DMS153 treated with DMSO at 0.1 percent for 48 hours (cell line): ENCODE data around the gene JCAD.

Source experiments
- DNase-seq: peaks from one replicate; lab custom pipeline; 2025; ENCODE audit not compliant: unreplicated experiment; lab: John Stamatoyannopoulos, UW

The JCAD gene

GRCh38 chr10:30047924-30048531 is 11.4 kb downstream of the JCAD start:
- no peak for DNase-seq

- no peak for DNase-seq
These were observed 12.0 kb downstream of the JCAD start for GRCh38 chr10:30047430-30047829.

- DNase-seq = no peak
These were observed 12.9 kb downstream of the JCAD start for GRCh38 chr10:30046476-30046875.

GRCh38 chr10:30045961-30046360 is 13.4 kb downstream of the JCAD start:
- peak; percentile 22 for DNase-seq

GRCh38 chr10:30043476-30044270 is 15.7 kb downstream of the JCAD start:
- DNase-seq = no peak

- no peak for DNase-seq
These were observed 16.6 kb downstream of the JCAD start for GRCh38 chr10:30042820-30043219.

GRCh38 chr10:30041196-30042105 is 17.9 kb downstream of the JCAD start:
- no peak for DNase-seq

GRCh38 chr10:30040597-30040996 is 18.8 kb downstream of the JCAD start:
- DNase-seq = no peak

- no peak for DNase-seq
These were observed 19.4 kb downstream of the JCAD start for GRCh38 chr10:30039988-30040387.

- no peak for DNase-seq
These were observed 19.8 kb downstream of the JCAD start for GRCh38 chr10:30039567-30039966.

GRCh38 chr10:30038781-30039536 is 20.4 kb downstream of the JCAD start:
- no peak for DNase-seq

- no peak for DNase-seq
These were observed 21.6 kb downstream of the JCAD start for GRCh38 chr10:30037620-30038336.

GRCh38 chr10:30036811-30037210 is 22.6 kb downstream of the JCAD start:
- DNase-seq = no peak

GRCh38 chr10:30036341-30036740 is 23.0 kb downstream of the JCAD start:
- no peak for DNase-seq

- DNase-seq = no peak
These were observed 24.8 kb downstream of the JCAD start for GRCh38 chr10:30034433-30035137.

- DNase-seq = no peak
These were observed 27.3 kb downstream of the JCAD start for GRCh38 chr10:30032125-30032524.

- DNase-seq = no peak
These were observed 29.5 kb downstream of the JCAD start for GRCh38 chr10:30029872-30030256.

GRCh38 chr10:30029164-30029871 is 30.1 kb downstream of the JCAD start:
- no peak for DNase-seq

GRCh38 chr10:30028738-30029030 is 30.7 kb downstream of the JCAD start:
- no peak for DNase-seq
